ENCODE measurements around the gene MCHR1. TPM values are rescaled to one million over a fixed set of nuclear protein-coding genes. Genes with fewer than 3 reads are reported as not detected.
"Not testable (repeated sequence)": the region's sequence is repeated elsewhere in the genome, so short reads cannot be mapped to it uniquely, and the experiment has no call there.

MCHR1 gene
- total RNA-seq, 1 experiment from 2014 or later: not detected

DNA sequence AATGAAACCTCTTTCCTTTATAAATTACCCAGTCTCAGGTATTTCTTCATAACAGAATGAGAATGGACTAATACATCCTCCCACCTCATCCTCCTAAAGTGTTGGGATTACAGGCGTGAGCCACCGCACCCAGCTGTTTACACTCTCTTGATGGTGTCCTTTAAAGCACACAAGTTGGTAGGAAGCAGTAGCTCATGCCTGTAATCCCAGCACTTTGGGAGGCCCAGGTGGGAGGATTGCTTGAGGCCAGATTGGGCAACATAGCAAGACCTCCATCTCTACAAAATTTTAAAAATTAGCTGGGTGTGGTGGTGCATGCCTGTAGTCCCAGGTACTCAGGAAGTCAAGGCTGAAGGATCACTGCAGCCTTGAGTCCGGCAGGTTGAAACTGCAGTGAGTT is 23.3 kb upstream of the MCHR1 start:
- not testable (repeated sequence) for DNase-seq (ENCODE audit: extremely low read depth, low read depth)

- not testable (repeated sequence) for DNase-seq (ENCODE audit: extremely low read depth, low read depth)
These were observed 22.6 kb upstream of the MCHR1 start for GRCh38 chr22:40656651-40657050.

GRCh38 chr22:40659166-40659565 is 20.1 kb upstream of the MCHR1 start:
- no peak for DNase-seq (ENCODE audit: extremely low read depth, low read depth)

DNA sequence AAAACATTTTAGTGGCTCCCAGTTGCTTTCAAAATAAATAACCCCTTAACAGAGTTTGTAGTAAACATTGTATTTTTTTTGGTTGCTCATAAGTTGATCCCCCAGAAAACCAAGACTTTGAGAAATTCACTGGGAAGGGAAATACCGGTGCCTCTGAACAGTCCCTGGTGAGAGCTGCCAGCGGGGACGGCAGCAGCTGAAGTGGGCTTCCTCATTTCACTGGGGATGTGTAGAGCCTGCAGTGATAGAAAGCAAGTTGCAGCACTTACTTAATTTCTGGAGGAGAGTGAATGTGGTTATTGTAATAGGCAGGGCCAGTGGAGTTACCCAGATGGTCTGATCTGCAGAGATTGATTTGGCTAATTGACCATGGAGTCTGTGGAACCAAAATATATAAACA is 18.6 kb upstream of the MCHR1 start:
- no peak for DNase-seq (ENCODE audit: extremely low read depth, low read depth)

- DNase-seq (ENCODE audit: extremely low read depth, low read depth): no peak
These were observed 17.6 kb upstream of the MCHR1 start for GRCh38 chr22:40661671-40662070.

- DNase-seq (ENCODE audit: extremely low read depth, low read depth): no peak
These were observed 14.0 kb upstream of the MCHR1 start for GRCh38 chr22:40665312-40665711.

DNA sequence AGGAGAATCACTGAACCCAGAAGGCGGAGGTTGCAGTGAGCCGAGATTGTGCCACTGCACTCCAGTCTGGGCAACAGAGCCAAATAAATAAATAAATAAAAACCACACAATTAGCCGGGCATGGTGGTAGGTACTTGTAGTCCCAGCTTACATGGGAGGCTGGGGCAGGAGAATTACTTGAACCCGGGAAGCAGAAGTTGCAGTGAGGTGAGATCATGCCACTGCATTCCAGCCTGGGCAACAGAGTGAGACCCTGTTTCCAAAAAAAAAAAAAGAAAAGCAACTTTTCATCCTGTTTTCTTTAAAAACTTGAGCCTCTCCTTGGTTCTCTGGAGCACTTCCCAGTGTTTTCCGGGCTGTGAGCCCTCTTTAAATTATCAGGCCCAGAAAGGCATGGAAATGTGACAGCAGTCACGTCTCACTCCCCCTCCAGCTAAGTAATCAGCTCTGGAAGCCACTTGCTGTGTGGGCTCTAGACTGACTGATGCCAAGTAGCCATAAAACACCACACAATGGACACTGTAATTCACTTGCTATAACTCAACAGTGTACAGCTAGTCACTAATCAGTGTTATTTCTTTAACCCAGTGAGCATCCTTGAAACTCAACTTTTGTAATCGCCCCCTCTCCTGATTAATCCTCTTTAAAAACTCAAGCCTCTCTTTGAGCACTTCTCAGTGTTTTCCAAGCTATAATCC is 13.0 kb upstream of the MCHR1 start:
- no peak for DNase-seq (ENCODE audit: extremely low read depth, low read depth)

DNA sequence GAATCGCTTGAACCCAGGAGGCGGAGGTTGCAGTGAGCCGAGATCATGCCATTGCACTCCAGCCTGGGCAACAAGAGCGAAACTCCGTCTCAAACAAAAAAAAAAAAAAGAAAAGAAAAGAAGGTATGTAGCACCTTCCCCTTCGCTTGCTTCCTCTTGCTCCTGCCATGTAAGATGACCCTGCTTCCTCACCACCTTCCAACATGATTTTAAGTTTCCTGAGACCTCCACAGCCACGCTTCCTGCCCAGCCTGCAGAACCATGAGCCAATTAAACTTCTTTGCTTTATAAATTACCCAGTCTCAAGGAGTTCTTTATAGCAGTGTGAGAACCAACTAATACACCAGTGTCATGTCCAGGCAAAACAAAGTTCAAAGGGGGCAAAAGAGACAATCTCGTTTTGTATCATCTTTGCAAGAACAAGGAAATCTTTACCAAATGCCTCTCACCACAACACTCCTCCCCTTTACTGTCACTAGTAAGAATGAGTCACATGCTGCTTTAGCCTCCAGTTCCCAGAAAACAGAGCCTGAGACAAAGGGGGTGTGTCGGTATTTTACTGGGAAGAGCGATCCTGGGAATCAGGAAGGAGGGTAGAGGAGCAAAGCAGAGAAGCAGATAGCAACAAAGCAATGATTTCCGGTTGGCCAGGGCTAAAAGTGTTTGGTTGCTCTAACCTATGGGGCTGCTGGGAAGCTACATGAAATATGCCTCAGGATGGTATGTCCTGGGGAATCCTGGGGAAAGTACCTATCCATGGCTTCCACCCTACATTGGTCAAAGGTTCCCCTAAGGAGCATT is 10.5 kb upstream of the MCHR1 start:
- DNase-seq (ENCODE audit: extremely low read depth, low read depth): no peak

GRCh38 chr22:40670058-40670457 is 9.2 kb upstream of the MCHR1 start:
- no peak for DNase-seq (ENCODE audit: extremely low read depth, low read depth)

GRCh38 chr22:40671369-40671768 is 7.9 kb upstream of the MCHR1 start:
- DNase-seq (ENCODE audit: extremely low read depth, low read depth): no peak

GRCh38 chr22:40671796-40672360 is 7.4 kb upstream of the MCHR1 start:
- DNase-seq (ENCODE audit: extremely low read depth, low read depth): no peak

DNA sequence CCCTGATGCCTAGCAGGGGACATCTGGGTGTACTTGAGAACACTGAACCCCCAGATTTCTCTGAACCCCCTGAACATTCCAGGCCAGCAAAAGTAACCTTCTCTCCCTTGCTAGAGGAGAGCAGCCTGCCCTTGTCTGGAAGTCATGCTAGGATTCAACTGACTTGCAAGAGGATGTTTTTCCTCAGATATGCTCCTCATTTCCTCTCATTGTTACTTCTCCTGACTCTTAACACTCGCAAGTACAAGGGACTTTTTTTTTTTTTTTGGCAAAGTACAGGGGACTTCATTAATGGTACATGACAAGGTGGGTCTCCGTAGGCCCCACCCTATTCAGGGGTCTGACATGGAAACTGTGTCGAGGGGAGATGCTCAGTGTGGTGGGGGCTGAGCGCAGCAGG is 6.3 kb upstream of the MCHR1 start:
- no peak for DNase-seq (ENCODE audit: extremely low read depth, low read depth)

DNA sequence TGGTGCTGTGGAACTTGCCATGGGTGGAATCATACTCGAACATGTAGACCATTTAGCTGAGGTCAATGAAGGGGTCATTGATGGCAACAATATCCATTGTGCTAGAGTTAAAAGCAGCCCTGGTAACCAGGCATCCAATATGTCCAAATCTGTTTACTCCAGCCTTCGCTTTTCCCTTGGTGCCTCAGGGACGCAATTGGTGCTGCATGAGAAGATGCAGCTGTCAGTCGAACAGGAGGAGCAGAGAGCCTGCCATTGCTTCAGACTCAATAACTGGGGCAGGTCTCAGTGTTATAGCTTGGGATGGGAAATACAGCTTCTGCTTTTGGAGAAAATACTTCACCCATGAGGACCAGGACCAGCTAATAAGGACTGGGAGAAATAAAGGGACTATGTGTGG is 5.0 kb upstream of the MCHR1 start:
- DNase-seq (ENCODE audit: extremely low read depth, low read depth): no peak

DNA sequence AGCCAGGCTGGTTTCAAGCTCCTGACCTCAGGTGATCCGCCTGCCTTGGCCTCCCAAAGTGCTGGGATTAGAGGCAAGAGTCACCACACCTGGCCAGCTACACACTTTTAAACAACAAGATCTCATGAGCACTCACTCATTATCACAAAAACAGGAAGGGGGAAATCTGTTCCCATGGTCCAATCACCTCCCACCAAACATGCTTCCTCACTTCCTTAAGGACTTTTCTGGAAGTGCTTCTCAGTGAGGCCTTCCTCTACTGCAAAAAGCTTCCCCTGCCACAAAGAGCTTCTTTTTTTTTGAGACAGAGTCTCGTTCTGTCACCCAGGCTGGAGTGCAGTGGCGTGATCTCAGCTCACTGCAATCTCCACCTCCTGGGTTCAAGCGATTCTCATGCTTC is 3.1 kb upstream of the MCHR1 start:
- DNase-seq (ENCODE audit: extremely low read depth, low read depth): not testable (repeated sequence)

DNA sequence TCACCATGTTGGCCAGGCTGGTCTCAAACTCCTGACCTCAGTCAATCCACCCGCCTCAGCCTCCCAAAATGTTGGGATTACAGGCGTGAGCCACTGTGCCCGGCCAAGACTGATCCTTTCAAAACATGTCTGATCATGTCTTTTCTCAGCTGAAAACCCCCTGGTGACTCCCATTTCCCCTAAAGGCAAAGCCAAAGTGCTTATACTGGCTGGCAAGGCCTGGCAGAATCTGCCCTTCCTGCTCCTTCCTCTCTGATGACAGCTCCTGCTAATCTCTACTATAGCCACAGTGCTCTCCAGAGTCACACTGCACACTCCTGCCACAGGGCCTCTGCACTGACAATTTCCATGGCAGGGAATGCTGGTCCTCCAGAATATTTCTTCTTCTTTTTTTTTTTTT is 2.6 kb upstream of the MCHR1 start:
- DNase-seq (ENCODE audit: extremely low read depth, low read depth): no peak

- DNase-seq (ENCODE audit: extremely low read depth, low read depth): no peak
These were observed 613 bp upstream of the MCHR1 start for GRCh38 chr22:40678493-40679248.

GRCh38 chr22:40679964-40680818 is 907 bp downstream of the MCHR1 start:
- no peak for DNase-seq (ENCODE audit: extremely low read depth, low read depth)

GRCh38 chr22:40680819-40681183 is 1.5 kb downstream of the MCHR1 start:
- no peak for DNase-seq (ENCODE audit: extremely low read depth, low read depth)

DNA sequence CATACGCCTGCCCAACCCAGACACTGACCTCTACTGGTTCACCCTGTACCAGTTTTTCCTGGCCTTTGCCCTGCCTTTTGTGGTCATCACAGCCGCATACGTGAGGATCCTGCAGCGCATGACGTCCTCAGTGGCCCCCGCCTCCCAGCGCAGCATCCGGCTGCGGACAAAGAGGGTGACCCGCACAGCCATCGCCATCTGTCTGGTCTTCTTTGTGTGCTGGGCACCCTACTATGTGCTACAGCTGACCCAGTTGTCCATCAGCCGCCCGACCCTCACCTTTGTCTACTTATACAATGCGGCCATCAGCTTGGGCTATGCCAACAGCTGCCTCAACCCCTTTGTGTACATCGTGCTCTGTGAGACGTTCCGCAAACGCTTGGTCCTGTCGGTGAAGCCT is 2.2 kb downstream of the MCHR1 start:
- DNase-seq (ENCODE audit: extremely low read depth, low read depth): no peak

- no peak for DNase-seq (ENCODE audit: extremely low read depth, low read depth)
These were observed 5.4 kb downstream of the MCHR1 start for GRCh38 chr22:40684728-40685127.

Measured in NCI-H460 (cell line).